HepG2 (cell line): ENCODE data around the gene HOXD4. TPM values are rescaled to one million over a fixed set of nuclear protein-coding genes. Genes with fewer than 3 reads are reported as not detected.
A peak's percentile ranks its signal among the peaks of the same experiment; 100 is the strongest.

Experiments
- AKNA ChIP-seq: sonication (generic); formaldehyde crosslinking; IDR thresholded peaks from 2 replicates; pipeline ENCODE4 v1.4.0; 2020; ENCODE audit warnings: missing genetic modification reagents, borderline replicate concordance
- CBX1 ChIP-seq: IDR thresholded peaks from one replicate; pipeline ENCODE4 v1.6.1; 2016; ENCODE audit warnings: antibody characterized with exemption, low read depth
- CENPX ChIP-seq: sonication (generic); formaldehyde crosslinking; IDR thresholded peaks from 2 replicates; pipeline ENCODE4 v1.9.0; 2021; ENCODE audit warnings: mild to moderate bottlenecking, missing genetic modification reagents, moderate library complexity
- CERS6 ChIP-seq: sonication (generic); formaldehyde crosslinking; IDR thresholded peaks from 2 replicates; pipeline ENCODE4 v1.5.0; 2020; ENCODE audit warnings: missing genetic modification reagents
- EHMT2 ChIP-seq: fragments of 200-600 bp; sonication (generic); IDR thresholded peaks from 2 replicates; pipeline ENCODE4 v1.7.0; 2017; ENCODE audit warnings: antibody characterized with exemption, low read depth, low read length, borderline replicate concordance
- GMEB1 ChIP-seq: sonication (generic); formaldehyde crosslinking; IDR thresholded peaks from 2 replicates; pipeline ENCODE4 v1.5.1; 2020; ENCODE audit warnings: missing genetic modification reagents, mild to moderate bottlenecking, borderline replicate concordance
- HDAC6 ChIP-seq: fragments of 200-600 bp; sonication (generic); IDR thresholded peaks from 2 replicates; pipeline ENCODE4 v1.7.0; 2017; ENCODE audit warnings: mild to moderate bottlenecking, antibody characterized with exemption, low read length, low read depth
- MYNN ChIP-seq: sonication (generic); formaldehyde crosslinking; IDR thresholded peaks from 2 replicates; pipeline ENCODE4 v1.4.0; 2020; ENCODE audit warnings: mild to moderate bottlenecking, low read depth, missing genetic modification reagents
- PHF21A ChIP-seq: sonication (generic); formaldehyde crosslinking; IDR thresholded peaks from 2 replicates; pipeline ENCODE4 v1.5.0; 2020; ENCODE audit warnings: mild to moderate bottlenecking, missing genetic modification reagents
- PRMT3 ChIP-seq: sonication (generic); formaldehyde crosslinking; IDR thresholded peaks from 2 replicates; pipeline ENCODE4 v1.8.1; 2022; ENCODE audit warnings: low read depth, mild to moderate bottlenecking, moderate library complexity, missing genetic modification reagents, borderline replicate concordance
- SALL1 ChIP-seq: sonication (generic); formaldehyde crosslinking; IDR thresholded peaks from 2 replicates; pipeline ENCODE4 v1.8.0; 2022; ENCODE audit warnings: mild to moderate bottlenecking, missing genetic modification reagents
- ZNF275 ChIP-seq: sonication (generic); formaldehyde crosslinking; IDR thresholded peaks from 2 replicates; pipeline ENCODE4 v1.8.0; 2022; ENCODE audit warnings: missing genetic modification reagents, mild to moderate bottlenecking, inconsistent platforms, borderline replicate concordance
- ZNF546 ChIP-seq: sonication (generic); formaldehyde crosslinking; conservative IDR thresholded peaks from 2 replicates; pipeline ENCODE4 v1.8.1; 2023; ENCODE audit warnings: mild to moderate bottlenecking, missing genetic modification reagents
- ZNF576 ChIP-seq: sonication (generic); formaldehyde crosslinking; IDR thresholded peaks from 2 replicates; pipeline ENCODE4 v1.4.0; 2020; ENCODE audit warnings: mild to moderate bottlenecking, missing genetic modification reagents
- ZNF597 ChIP-seq: sonication (generic); formaldehyde crosslinking; IDR thresholded peaks from 2 replicates; pipeline ENCODE4 v1.5.0; 2020; ENCODE audit warnings: missing genetic modification reagents
- ZNF598 ChIP-seq: sonication (generic); formaldehyde crosslinking; IDR thresholded peaks from 2 replicates; pipeline ENCODE4 v1.5.1; 2020; ENCODE audit warnings: mild to moderate bottlenecking, missing genetic modification reagents, borderline replicate concordance
- ZNF878 ChIP-seq: sonication (generic); formaldehyde crosslinking; IDR thresholded peaks from 2 replicates; pipeline ENCODE4 v1.8.1; 2023; ENCODE audit warnings: mild to moderate bottlenecking, missing genetic modification reagents, moderate library complexity
- polyA plus RNA-seq, 8 experiments: library from polyadenylated mRNA; depleted of rRNA in 3 of 8; stranded (reverse) in 7 of 8; unstranded in 1 of 8; fragments of >200 nt; fragmentation: Illumina TruSeq in 4 of 8; extraction: Trizol in 4 of 8; gene quantifications; 2 replicates each; pipeline versions ENCODE4 v1.2.1 to v1.2.3, GENCODE V29; 2011 to 2016; ENCODE audit warnings: low read depth in 4 of 8, missing spikeins in 1 of 8, mixed read lengths in 1 of 8; ENCODE audit not compliant: insufficient read depth in 1 of 8
- total RNA-seq, 5 experiments: library from RNA; depleted of rRNA; stranded (reverse); fragments of >200 nt; fragmentation: Illumina TruSeq; extraction: Trizol; gene quantifications; 2 replicates each; pipeline ENCODE4 v1.2.3, GENCODE V29; 2016; ENCODE audit warnings: low read depth in 1 of 5

Gene HOXD4
- total and polyA plus RNA-seq, 2 of the 13 experiments (the other 11 are each of a cell fraction or from before 2014, with no cell fraction given), result not detected

- TF ChIP-seq AKNA (CRISPR knock-in tag) (no peak), CENPX (no peak), GMEB1 (CRISPR knock-in tag) (0 out of 2 replicates have a peak, but pooled peaks have one; percentile 13), ZNF598 (CRISPR knock-in tag) (no peak), ZNF576 (CRISPR knock-in tag) (no peak), CERS6 (CRISPR knock-in tag) (no peak), PRMT3 (no peak), CBX1 (no peak), HDAC6 (no peak), ZNF878 (CRISPR knock-in tag) (peak; percentile 17; the same call in 1 of the 2 replicates), ZNF597 (no peak), EHMT2 (no peak), PHF21A (CRISPR knock-in tag) (no peak; the same call in 1 of the 2 replicates), SALL1 (CRISPR knock-in tag) (no peak), MYNN (CRISPR knock-in tag) (no peak), ZNF546 (CRISPR knock-in tag) (no peak), ZNF275 (no peak; the same call in 1 of the 2 replicates)
These were observed 36.0 kb downstream of the HOXD4 start (continued) for GRCh38 chr2:176187200-176187898.
